ENCODE data around the gene TBL1X.

The TBL1X gene

GRCh38 chrX:9785254-9785943 lies 320.5 kb downstream of the TBL1X start:
- no peak for DNase-seq

GRCh38 chrX:9785944-9786797 lies 321.3 kb downstream of the TBL1X start, which contains the start of gene SHROOM2:
TSS of gene SHROOM2 (plus strand) at chrX:9786429. CDS start at chrX:9786546, 117 bp downstream.
- DNase-seq: no peak

- DNase-seq: no peak
Measured at GRCh38 chrX:9786798-9787635, 322.2 kb downstream of the TBL1X start.

GRCh38 chrX:9788911-9789310 lies 324.1 kb downstream of the TBL1X start:
- no peak for DNase-seq

GRCh38 chrX:9789555-9789954 lies 324.7 kb downstream of the TBL1X start:
- DNase-seq: no peak

All from stimulated activated naive CD4-positive, alpha-beta T cell treated with Interleukin-2 at 50 U/mL for 16 hours (primary cell).